HepG2 (cell line): ENCODE measurements around the gene ADPRM. TPM values are rescaled to one million over a fixed set of nuclear protein-coding genes. Genes with fewer than 3 reads are reported as not detected.

ENCODE experiments used
- CBX5 ChIP-seq: sonication (generic); formaldehyde crosslinking; IDR thresholded peaks from 2 replicates; pipeline ENCODE4 v1.4.0; 2020; ENCODE audit warnings: missing genetic modification reagents, borderline replicate concordance
- EED ChIP-seq: sonication (generic); formaldehyde crosslinking; IDR thresholded peaks from 2 replicates; pipeline ENCODE4 v1.5.0; 2020; ENCODE audit warnings: mild to moderate bottlenecking, missing genetic modification reagents
- HNRNPK ChIP-seq: fragments of 200-400 bp; formaldehyde crosslinking; IDR thresholded peaks from 2 replicates; pipeline ENCODE4 v1.6.1; 2018; ENCODE audit warnings: low read length, low read depth, moderate library complexity, mild to moderate bottlenecking; ENCODE audit not compliant: poor library complexity, severe bottlenecking
- KDM6A ChIP-seq: IDR thresholded peaks from 2 replicates; pipeline ENCODE4 v1.6.1; 2016; ENCODE audit warnings: low read depth
- NFKB2 ChIP-seq: sonication (generic); formaldehyde crosslinking; IDR thresholded peaks from 2 replicates; pipeline ENCODE4 v1.4.0; 2020; ENCODE audit warnings: missing genetic modification reagents, borderline replicate concordance
- PCBP1 ChIP-seq: fragments of 200-400 bp; formaldehyde crosslinking; IDR thresholded peaks from 2 replicates; pipeline ENCODE4 v1.6.1; 2017; ENCODE audit warnings: mild to moderate bottlenecking, low read depth, low read length, borderline replicate concordance
- RORA ChIP-seq: sonication (generic); formaldehyde crosslinking; IDR thresholded peaks from 2 replicates; pipeline ENCODE4 v1.5.0; 2020; ENCODE audit warnings: mild to moderate bottlenecking, missing genetic modification reagents, moderate library complexity
- TSC22D2 ChIP-seq: sonication (generic); formaldehyde crosslinking; IDR thresholded peaks from 2 replicates; pipeline ENCODE4 v1.5.1; 2020; ENCODE audit warnings: missing genetic modification reagents, mild to moderate bottlenecking, borderline replicate concordance
- ZFYVE20 ChIP-seq: sonication (generic); formaldehyde crosslinking; IDR thresholded peaks from 2 replicates; pipeline ENCODE4 v1.8.0; 2023; ENCODE audit warnings: low read depth, mild to moderate bottlenecking, moderate library complexity, missing genetic modification reagents, borderline replicate concordance
- ZNF501 ChIP-seq: sonication (generic); formaldehyde crosslinking; IDR thresholded peaks from 2 replicates; pipeline ENCODE4 v1.5.1; 2020; ENCODE audit warnings: mild to moderate bottlenecking, moderate library complexity, missing genetic modification reagents
- ZNF616 ChIP-seq: sonication (generic); formaldehyde crosslinking; IDR thresholded peaks from 2 replicates; pipeline ENCODE4 v1.5.0; 2020; ENCODE audit warnings: low read depth, mild to moderate bottlenecking, missing genetic modification reagents
- ZNF747 ChIP-seq: sonication (generic); formaldehyde crosslinking; IDR thresholded peaks from 2 replicates; pipeline ENCODE4 v1.8.1; 2023; ENCODE audit warnings: missing genetic modification reagents, mild to moderate bottlenecking, borderline replicate concordance
- ZNF879 ChIP-seq: sonication (generic); formaldehyde crosslinking; IDR thresholded peaks from 2 replicates; pipeline ENCODE4 v1.8.1; 2023; ENCODE audit warnings: missing genetic modification reagents
- ZNF883 ChIP-seq: sonication (generic); formaldehyde crosslinking; IDR thresholded peaks from 2 replicates; pipeline ENCODE4 v1.5.1; 2020; ENCODE audit warnings: mild to moderate bottlenecking, missing genetic modification reagents; ENCODE audit errors: not compliant biosample characterization
- ZSCAN20 ChIP-seq: sonication (generic); formaldehyde crosslinking; IDR thresholded peaks from 2 replicates; pipeline ENCODE4 v1.4.0; 2020; ENCODE audit warnings: missing genetic modification reagents, mild to moderate bottlenecking, borderline replicate concordance
- ZSCAN29 ChIP-seq: sonication (generic); formaldehyde crosslinking; conservative IDR thresholded peaks from 2 replicates; pipeline ENCODE4 v1.4.0; 2020; ENCODE audit warnings: mild to moderate bottlenecking, missing genetic modification reagents
- polyA plus RNA-seq, 8 experiments: library from polyadenylated mRNA; depleted of rRNA in 3 of 8; stranded (reverse) in 7 of 8; unstranded in 1 of 8; fragments of >200 nt; fragmentation: Illumina TruSeq in 4 of 8; extraction: Trizol in 4 of 8; gene quantifications; 2 replicates each; pipeline versions ENCODE4 v1.2.1 to v1.2.3, GENCODE V29; 2011 to 2016; ENCODE audit warnings: low read depth in 4 of 8, missing spikeins in 1 of 8, mixed read lengths in 1 of 8; ENCODE audit not compliant: insufficient read depth in 1 of 8
- total RNA-seq, 5 experiments: library from RNA; depleted of rRNA; stranded (reverse); fragments of >200 nt; fragmentation: Illumina TruSeq; extraction: Trizol; gene quantifications; 2 replicates each; pipeline ENCODE4 v1.2.3, GENCODE V29; 2016; ENCODE audit warnings: low read depth in 1 of 5
- TF ChIP-seq, protein P1 (sequence below): conservative IDR thresholded peaks from 2 replicates; pipeline ENCODE4 v1.6.1; 2018; ENCODE audit warnings: missing genetic modification reagents
- TF ChIP-seq, protein P2 (sequence below): sonication (generic); formaldehyde crosslinking; IDR thresholded peaks from 2 replicates; pipeline ENCODE4 v1.4.0; 2020; ENCODE audit warnings: missing genetic modification reagents
- TF ChIP-seq, protein P3 (sequence below): sonication (generic); formaldehyde crosslinking; conservative IDR thresholded peaks from 2 replicates; pipeline ENCODE4 v1.4.0; 2020; ENCODE audit warnings: mild to moderate bottlenecking, missing genetic modification reagents, moderate library complexity
- TF ChIP-seq, protein P4 (sequence below): sonication (generic); formaldehyde crosslinking; IDR thresholded peaks from 2 replicates; pipeline ENCODE4 v1.5.0; 2020; ENCODE audit warnings: missing genetic modification reagents, mild to moderate bottlenecking, borderline replicate concordance

ADPRM gene
- total and polyA plus RNA-seq, 2 of the 13 experiments (the other 11 are each of a cell fraction or from before 2014, with no cell fraction given): 5.6 to 10.8 TPM

DNA sequence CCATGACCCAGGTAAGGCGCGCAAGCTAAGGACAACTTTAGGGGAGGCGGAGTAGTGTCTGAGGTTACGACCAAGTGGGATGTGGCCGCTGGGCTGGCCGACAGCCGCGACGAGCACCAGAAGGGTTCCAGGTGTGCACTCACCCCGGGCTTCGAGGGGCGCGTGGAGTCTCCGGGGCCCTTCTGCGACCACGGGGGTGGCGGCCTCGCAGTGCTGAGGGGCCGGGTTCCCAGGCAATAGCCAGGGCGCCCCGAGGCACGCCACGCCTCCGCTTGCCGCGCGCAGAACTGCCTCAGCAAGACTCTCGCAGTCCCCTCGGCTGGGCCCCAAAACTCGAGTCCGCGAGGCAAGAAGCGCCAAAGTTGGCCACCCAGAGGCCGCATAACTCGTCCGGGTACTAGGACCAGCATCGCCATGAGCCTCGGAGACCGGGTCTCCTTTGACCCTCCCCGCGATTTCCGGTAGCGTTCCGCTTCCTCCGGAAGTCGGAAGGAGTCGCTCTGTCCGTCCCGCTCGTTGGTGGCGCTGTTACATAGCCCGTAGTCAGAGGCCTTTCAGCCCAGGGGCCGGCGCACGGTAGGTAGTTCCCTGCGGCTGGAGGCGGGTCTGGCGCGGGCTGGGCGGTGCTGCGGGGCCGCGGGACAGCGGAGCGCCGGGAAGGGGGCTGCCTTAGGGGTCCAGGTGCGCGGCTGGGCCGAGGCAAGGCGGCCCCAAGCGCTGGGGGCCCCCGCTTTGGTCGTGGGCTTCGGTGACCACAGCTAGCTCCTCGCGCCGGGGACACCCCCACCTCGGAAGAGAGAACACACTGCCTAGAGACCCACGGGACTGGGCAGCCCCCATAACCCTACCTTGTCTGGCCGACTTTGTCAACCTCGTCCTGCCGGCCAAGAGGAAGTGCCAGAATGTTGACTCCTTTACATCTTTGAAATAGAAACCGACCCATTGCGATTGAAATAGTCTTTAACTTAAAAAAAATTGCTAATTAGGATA, at the start of gene ADPRM, which contains the start of gene SCO1 (continued):
- TF ChIP-seq, protein P1, sequence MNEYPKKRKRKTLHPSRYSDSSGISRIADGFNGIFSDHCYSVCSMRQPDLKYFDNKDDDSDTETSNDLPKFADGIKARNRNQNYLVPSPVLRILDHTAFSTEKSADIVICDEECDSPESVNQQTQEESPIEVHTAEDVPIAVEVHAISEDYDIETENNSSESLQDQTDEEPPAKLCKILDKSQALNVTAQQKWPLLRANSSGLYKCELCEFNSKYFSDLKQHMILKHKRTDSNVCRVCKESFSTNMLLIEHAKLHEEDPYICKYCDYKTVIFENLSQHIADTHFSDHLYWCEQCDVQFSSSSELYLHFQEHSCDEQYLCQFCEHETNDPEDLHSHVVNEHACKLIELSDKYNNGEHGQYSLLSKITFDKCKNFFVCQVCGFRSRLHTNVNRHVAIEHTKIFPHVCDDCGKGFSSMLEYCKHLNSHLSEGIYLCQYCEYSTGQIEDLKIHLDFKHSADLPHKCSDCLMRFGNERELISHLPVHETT: peak; percentile 95
- peak; percentile 68; the same call in 1 of the 2 replicates for TF ChIP-seq ZNF501 (CRISPR knock-in tag)
- 0 out of 2 replicates have a peak, but pooled peaks have one; percentile 27 for TF ChIP-seq PCBP1
- TF ChIP-seq RORA (CRISPR knock-in tag): no peak
- TF ChIP-seq, protein P2, sequence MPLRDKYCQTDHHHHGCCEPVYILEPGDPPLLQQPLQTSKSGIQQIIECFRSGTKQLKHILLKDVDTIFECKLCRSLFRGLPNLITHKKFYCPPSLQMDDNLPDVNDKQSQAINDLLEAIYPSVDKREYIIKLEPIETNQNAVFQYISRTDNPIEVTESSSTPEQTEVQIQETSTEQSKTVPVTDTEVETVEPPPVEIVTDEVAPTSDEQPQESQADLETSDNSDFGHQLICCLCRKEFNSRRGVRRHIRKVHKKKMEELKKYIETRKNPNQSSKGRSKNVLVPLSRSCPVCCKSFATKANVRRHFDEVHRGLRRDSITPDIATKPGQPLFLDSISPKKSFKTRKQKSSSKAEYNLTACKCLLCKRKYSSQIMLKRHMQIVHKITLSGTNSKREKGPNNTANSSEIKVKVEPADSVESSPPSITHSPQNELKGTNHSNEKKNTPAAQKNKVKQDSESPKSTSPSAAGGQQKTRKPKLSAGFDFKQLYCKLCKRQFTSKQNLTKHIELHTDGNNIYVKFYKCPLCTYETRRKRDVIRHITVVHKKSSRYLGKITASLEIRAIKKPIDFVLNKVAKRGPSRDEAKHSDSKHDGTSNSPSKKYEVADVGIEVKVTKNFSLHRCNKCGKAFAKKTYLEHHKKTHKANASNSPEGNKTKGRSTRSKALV (CRISPR knock-in tag): peak; percentile 80
- no peak; the same call in 1 of the 2 replicates for TF ChIP-seq ZFYVE20 (CRISPR knock-in tag)
- TF ChIP-seq CBX5 (CRISPR knock-in tag): peak; percentile 67; the same call in 1 of the 2 replicates
- TF ChIP-seq ZNF616 (CRISPR knock-in tag): 0 out of 2 replicates have a peak, but pooled peaks have one; percentile 22
- peak; percentile 54; the same call in 1 of the 2 replicates for TF ChIP-seq ZNF879 (CRISPR knock-in tag)
- peak; percentile 17 for TF ChIP-seq HNRNPK
- TF ChIP-seq ZNF747 (CRISPR knock-in tag): peak; percentile 79
- TF ChIP-seq, protein P3, sequence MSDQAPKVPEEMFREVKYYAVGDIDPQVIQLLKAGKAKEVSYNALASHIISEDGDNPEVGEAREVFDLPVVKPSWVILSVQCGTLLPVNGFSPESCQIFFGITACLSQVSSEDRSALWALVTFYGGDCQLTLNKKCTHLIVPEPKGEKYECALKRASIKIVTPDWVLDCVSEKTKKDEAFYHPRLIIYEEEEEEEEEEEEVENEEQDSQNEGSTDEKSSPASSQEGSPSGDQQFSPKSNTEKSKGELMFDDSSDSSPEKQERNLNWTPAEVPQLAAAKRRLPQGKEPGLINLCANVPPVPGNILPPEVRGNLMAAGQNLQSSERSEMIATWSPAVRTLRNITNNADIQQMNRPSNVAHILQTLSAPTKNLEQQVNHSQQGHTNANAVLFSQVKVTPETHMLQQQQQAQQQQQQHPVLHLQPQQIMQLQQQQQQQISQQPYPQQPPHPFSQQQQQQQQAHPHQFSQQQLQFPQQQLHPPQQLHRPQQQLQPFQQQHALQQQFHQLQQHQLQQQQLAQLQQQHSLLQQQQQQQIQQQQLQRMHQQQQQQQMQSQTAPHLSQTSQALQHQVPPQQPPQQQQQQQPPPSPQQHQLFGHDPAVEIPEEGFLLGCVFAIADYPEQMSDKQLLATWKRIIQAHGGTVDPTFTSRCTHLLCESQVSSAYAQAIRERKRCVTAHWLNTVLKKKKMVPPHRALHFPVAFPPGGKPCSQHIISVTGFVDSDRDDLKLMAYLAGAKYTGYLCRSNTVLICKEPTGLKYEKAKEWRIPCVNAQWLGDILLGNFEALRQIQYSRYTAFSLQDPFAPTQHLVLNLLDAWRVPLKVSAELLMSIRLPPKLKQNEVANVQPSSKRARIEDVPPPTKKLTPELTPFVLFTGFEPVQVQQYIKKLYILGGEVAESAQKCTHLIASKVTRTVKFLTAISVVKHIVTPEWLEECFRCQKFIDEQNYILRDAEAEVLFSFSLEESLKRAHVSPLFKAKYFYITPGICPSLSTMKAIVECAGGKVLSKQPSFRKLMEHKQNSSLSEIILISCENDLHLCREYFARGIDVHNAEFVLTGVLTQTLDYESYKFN (CRISPR knock-in tag): peak; percentile 63
- no peak for TF ChIP-seq KDM6A (CRISPR knock-in tag)
- 0 out of 2 replicates have a peak, but pooled peaks have one; percentile 25 for TF ChIP-seq TSC22D2
- TF ChIP-seq, protein P4, sequence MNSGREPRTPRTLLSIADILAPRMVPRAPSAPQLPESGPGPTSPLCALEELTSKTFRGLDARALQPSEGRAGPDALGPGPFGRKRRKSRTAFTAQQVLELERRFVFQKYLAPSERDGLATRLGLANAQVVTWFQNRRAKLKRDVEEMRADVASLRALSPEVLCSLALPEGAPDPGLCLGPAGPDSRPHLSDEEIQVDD: peak; percentile 73; the same call in 1 of the 2 replicates
- 0 out of 2 replicates have a peak, but pooled peaks have one; percentile 28 for TF ChIP-seq ZSCAN20 (CRISPR knock-in tag)
- peak; percentile 2 for TF ChIP-seq ZNF883 (CRISPR knock-in tag)
- TF ChIP-seq EED (CRISPR knock-in tag): peak; percentile 90
- peak; percentile 88; the same call in 1 of the 2 replicates for TF ChIP-seq NFKB2 (CRISPR knock-in tag)
- TF ChIP-seq ZSCAN29 (CRISPR knock-in tag): 0 out of 2 replicates have a peak, but pooled peaks have one; percentile 53
